GM12892 (cell line): ENCODE data around the gene LOXHD1.

Experiments
- POLR2A ChIP-seq: IDR thresholded peaks from 2 replicates; pipeline ENCODE4 v1.6.1; 2011; ENCODE audit warnings: low read depth, low read length, control low read depth
- POLR2AphosphoS5 ChIP-seq: IDR thresholded peaks from 2 replicates; pipeline ENCODE4 v1.6.1; 2011; ENCODE audit warnings: low read depth, low read length, control low read depth

DNA sequence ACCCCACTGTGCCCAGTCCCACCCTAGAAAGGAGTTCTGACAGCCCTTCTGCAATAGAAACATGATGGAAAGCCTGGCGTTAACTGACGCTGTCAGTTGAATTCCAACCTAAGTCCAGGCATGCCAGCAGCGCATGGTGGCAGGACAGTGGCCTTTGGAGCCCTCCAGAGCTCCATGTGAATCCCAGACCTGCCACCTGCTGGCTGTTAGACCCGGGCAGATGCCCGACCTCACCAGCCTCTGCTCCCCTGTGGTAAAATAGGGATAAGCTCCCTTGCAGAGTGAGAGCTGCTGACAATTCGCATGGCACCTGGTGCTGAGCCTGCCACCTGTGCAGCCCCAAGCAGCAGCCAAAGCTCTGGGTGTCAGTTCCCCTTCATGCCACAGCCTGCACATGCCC lies 138.6 kb downstream of the LOXHD1 start:
- no peak for TF ChIP-seq POLR2A
- no peak for TF ChIP-seq POLR2AphosphoS5
